Esophagus squamous epithelium (tissue), 4 donors: ENCODE data around the gene LRP5.

Experiments used
- POLR2A ChIP-seq, 4 donors: fragments of 450-650 bp; IDR thresholded peaks; one replicate each; pipeline ENCODE4 v1.6.1; 2017; ENCODE audit warnings: antibody characterized with exemption in 4 of 4, mild to moderate bottlenecking in 4 of 4, moderate library complexity in 3 of 4
- TF ChIP-seq, protein P1 (sequence below), 6 experiments: fragments of 450-650 bp in 4 of 6; fragments of 200-600 bp in 2 of 6; sonication (generic) in 2 of 6; IDR thresholded peaks; one replicate each; pipeline ENCODE4 v1.5.1; 2016 to 2019; ENCODE audit warnings: antibody characterized with exemption in 6 of 6, mild to moderate bottlenecking in 4 of 6, moderate library complexity in 4 of 6

DNA sequence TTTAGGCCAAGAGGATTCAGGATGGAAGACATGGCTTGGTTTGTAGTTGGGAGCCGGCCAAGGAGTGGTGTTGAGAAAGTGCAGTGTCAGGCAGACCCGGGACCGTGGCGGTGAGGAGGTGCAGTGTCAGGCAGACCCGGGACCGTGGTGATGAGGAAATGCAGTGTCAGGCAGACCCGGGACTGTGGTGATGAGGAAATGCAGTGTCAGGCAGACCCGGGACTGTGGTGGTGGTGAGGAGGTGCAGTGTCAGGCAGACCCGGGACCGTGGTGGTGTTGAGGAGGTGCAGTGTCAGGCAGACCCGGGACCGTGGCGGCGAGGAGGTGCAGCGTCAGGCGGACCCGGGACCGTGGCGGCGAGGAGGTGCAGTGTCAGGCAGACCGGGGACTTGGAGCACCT lies 59.7 kb downstream of the LRP5 start:
- TF ChIP-seq, protein P1, sequence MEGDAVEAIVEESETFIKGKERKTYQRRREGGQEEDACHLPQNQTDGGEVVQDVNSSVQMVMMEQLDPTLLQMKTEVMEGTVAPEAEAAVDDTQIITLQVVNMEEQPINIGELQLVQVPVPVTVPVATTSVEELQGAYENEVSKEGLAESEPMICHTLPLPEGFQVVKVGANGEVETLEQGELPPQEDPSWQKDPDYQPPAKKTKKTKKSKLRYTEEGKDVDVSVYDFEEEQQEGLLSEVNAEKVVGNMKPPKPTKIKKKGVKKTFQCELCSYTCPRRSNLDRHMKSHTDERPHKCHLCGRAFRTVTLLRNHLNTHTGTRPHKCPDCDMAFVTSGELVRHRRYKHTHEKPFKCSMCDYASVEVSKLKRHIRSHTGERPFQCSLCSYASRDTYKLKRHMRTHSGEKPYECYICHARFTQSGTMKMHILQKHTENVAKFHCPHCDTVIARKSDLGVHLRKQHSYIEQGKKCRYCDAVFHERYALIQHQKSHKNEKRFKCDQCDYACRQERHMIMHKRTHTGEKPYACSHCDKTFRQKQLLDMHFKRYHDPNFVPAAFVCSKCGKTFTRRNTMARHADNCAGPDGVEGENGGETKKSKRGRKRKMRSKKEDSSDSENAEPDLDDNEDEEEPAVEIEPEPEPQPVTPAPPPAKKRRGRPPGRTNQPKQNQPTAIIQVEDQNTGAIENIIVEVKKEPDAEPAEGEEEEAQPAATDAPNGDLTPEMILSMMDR (IDR thresholded peaks at IDR 0.05) = no peak
- TF ChIP-seq POLR2A (IDR thresholded peaks at IDR 0.05) = no peak
